Duodenal mucosa (tissue), 2 donors: Measurements from ENCODE around the gene PSD.

Experiments used
- H3K27ac ChIP-seq: one replicate; pipeline ENCODE4 v1.7.0; 2013; ENCODE audit warnings: low read depth, low read length
- H3K27me3 ChIP-seq, 2 donors: one replicate each; pipeline ENCODE4 v1.7.0; 2013; ENCODE audit warnings: low read length in 2 of 2, control low read depth in 1 of 2; ENCODE audit not compliant: insufficient read depth in 2 of 2, control insufficient read depth in 1 of 2
- H3K36me3 ChIP-seq, 2 donors: one replicate each; pipeline ENCODE4 v1.7.0; 2013; ENCODE audit warnings: low read length in 2 of 2, control low read depth in 1 of 2; ENCODE audit not compliant: insufficient read depth in 2 of 2, control insufficient read depth in 1 of 2
- H3K4me1 ChIP-seq, 2 donors: one replicate each; pipeline ENCODE4 v1.7.0; 2013; ENCODE audit warnings: low read length in 2 of 2, control low read depth in 1 of 2; ENCODE audit not compliant: insufficient read depth in 2 of 2, control insufficient read depth in 1 of 2
- H3K4me3 ChIP-seq, 2 donors: one replicate each; pipeline ENCODE4 v1.7.0; 2013; ENCODE audit warnings: low read length in 2 of 2, low read depth in 1 of 2
- H3K9ac ChIP-seq, 2 donors: one replicate each; pipeline ENCODE4 v1.7.0; 2013; ENCODE audit warnings: low read length in 2 of 2, low read depth in 1 of 2
- H3K9me3 ChIP-seq, 2 donors: one replicate each; pipeline ENCODE4 v1.7.0; 2013; ENCODE audit warnings: low read length in 2 of 2, control low read depth in 1 of 2; ENCODE audit not compliant: control insufficient read depth in 1 of 2

PSD gene

DNA sequence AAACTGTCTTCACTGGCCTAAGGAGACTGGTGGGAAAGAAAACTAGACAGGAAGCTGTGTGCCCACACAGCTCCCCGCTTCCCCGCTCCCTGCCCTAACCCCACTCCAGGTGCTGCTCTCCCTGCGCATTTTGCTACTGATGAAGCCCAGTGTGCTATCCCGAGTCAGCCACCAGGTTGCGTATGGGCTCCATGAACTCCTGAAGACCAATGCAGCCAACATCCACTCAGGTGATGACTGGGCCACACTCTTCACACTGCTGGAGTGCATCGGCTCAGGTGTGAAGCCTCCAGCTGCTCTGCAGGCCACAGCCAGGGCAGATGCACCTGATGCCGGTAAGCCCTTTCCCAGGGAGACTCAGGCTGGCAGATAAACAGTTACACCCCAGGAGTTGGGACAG, 43.3 kb downstream of the PSD start:
- Histone ChIP-seq H3K27me3 (no peaks in the 10 kb centered on the region), H3K27ac (no peak overlapping the region), H3K4me3 (no peak overlapping the region), H3K9me3 (no peaks in the 10 kb centered on the region), H3K9ac (no peak overlapping the region), H3K4me1 (no peaks in the 10 kb centered on the region), H3K36me3 (peaks cover 58 to 90% of the 10 kb centered on the region in 2 donors)

- Histone ChIP-seq H3K4me3 (no peak overlapping the region), H3K27me3 (no peaks in the 10 kb centered on the region), H3K36me3 (peaks cover 71 to 97% of the 10 kb centered on the region in 2 donors), H3K4me1 (no peaks in the 10 kb centered on the region), H3K9me3 (no peaks in the 10 kb centered on the region), H3K27ac (no peak overlapping the region), H3K9ac (no peak overlapping the region)
Observed at GRCh38 chr10:102371295-102371694, 47.3 kb downstream of the PSD start.

- no peaks in the 10 kb centered on the region for H3K27me3 ChIP-seq
- H3K36me3 ChIP-seq, result peaks cover 78 to 91% of the 10 kb centered on the region in 2 donors
- no peak overlapping the region for H3K27ac ChIP-seq
- H3K9me3 ChIP-seq, result no peaks in the 10 kb centered on the region
- no peak overlapping the region for H3K4me3 ChIP-seq
- H3K9ac ChIP-seq, result no peak overlapping the region
- no peaks in the 10 kb centered on the region for H3K4me1 ChIP-seq
Observed at GRCh38 chr10:102368077-102368476, 50.5 kb downstream of the PSD start.

DNA sequence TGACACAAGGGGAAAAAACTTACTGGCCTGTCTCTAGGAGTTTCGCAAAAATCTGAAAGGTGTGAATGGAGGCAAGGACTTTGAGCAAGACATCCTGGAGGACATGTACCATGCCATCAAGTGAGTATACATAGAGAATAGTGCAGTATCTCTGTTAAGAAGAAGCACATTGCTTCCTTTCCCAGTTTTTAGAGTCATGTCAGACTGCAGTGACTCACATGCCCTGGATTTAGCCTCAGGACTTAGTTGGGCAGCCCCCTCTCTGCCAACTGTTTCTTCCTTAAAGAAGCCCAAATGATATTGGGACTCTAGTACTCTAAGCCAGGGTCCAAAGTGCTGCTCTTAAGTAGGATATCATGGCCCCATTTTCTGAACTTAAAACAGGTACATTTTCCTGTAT, 51.1 kb downstream of the PSD start:
- H3K4me3 ChIP-seq, result no peak overlapping the region
- peaks cover 78 to 92% of the 10 kb centered on the region in 2 donors for H3K36me3 ChIP-seq
- no peaks in the 10 kb centered on the region for H3K9me3 ChIP-seq
- H3K9ac ChIP-seq, result no peak overlapping the region
- H3K27ac ChIP-seq, result no peak overlapping the region
- no peaks in the 10 kb centered on the region for H3K27me3 ChIP-seq
- no peaks in the 10 kb centered on the region for H3K4me1 ChIP-seq

DNA sequence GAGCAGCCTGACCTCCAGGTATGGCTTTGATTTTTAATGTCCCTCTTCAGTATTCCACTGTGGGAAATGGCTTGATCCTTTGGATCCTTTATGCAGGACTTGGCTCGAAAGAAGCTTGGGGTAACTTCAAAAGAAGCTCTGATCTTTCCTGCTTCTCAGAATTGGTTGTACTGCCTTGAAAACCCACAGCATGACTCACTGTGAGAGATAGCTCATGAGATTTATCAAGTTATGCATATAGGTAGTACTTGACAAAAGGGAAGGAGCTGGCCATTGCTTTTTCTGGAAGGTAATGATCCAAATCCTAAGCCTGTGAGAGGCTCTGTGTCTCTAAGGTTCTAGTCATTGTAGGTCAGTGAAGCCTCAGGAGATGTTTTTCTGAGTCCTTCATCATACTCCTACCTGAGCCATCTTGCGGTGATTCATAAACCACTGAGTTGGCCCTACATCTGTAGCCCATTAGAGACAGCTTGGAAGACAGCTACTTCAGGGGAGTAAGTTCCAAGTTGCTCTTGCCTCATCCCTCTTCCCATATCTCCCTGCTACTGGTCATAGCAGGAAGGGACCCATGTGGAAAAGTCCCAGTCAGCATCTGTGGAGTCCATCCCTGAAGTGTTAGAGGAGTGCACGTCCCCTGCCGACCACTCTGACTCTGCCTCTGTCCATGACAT, 59.7 kb downstream of the PSD start:
- Histone ChIP-seq H3K4me1 (no peaks in the 10 kb centered on the region), H3K27ac (no peak overlapping the region), H3K36me3 (peaks cover 70 to 87% of the 10 kb centered on the region in 2 donors), H3K9me3 (no peaks in the 10 kb centered on the region), H3K4me3 (no peak overlapping the region), H3K9ac (no peak overlapping the region), H3K27me3 (no peaks in the 10 kb centered on the region)

- no peaks in the 10 kb centered on the region for H3K9me3 ChIP-seq
- H3K4me1 ChIP-seq, result no peaks in the 10 kb centered on the region
- H3K4me3 ChIP-seq, result no peak overlapping the region
- H3K9ac ChIP-seq, result no peak overlapping the region
- H3K27ac ChIP-seq, result no peak overlapping the region
- H3K36me3 ChIP-seq, result peaks cover 63 to 86% of the 10 kb centered on the region in 2 donors
- no peaks in the 10 kb centered on the region for H3K27me3 ChIP-seq
Observed at GRCh38 chr10:102354451-102354850, 64.1 kb downstream of the PSD start.
